K562 (cell line): ENCODE measurements around the gene NTRK2. TPM values are rescaled to one million over a fixed set of nuclear protein-coding genes. Genes with fewer than 3 reads are reported as not detected.

Experiments
- ATAC-seq: fragments of 200-7000 bp; cut with Tn5 transposase; 3 replicates; pipeline ENCODE4 v1.9.1; 2020; ENCODE audit warnings: moderate library complexity
- BruUV-seq: library from RNA; stranded (reverse); fragments of 400-500 nt; replicated peaks from 2 replicates; lab custom pipeline; 2021; lab: Mats Ljungman, UMichigan
- CTCF ChIA-PET: fragments of 300-600 bp; formaldehyde crosslinking; extraction: SDS; loops from one replicate; lab custom pipeline; 2021; ENCODE audit warnings: low intra/inter-chr PET ratio; lab: Yijun Ruan, JAX
- POLR2A ChIA-PET: fragments of 300-600, 350-650 bp; sonication (Branson Sonifier 250); formaldehyde crosslinking; extraction: SDS; loops from one replicate; lab custom pipeline; 2021; ENCODE audit warnings: antibody characterized with exemption, inconsistent platforms; lab: Yijun Ruan, JAX
- DNase-seq, 4 experiments: peaks; one replicate each; pipeline versions ENCODE4 v3.0.0 to v3.0.0-alpha.2; 2011 to 2018; ENCODE audit warnings: low spot score in 3 of 4, mixed read lengths in 3 of 4; ENCODE audit errors: extremely low read depth in 1 of 4
- FAIRE-seq: peaks from 2 replicates; lab custom pipeline; 2011; peaks lifted over from hg19 to GRCh38; lab: Jason Lieb, UNC
- H2AFZ ChIP-seq: 2 replicates; pipeline ENCODE4 v1.6.0; 2011; ENCODE audit warnings: low read depth, low read length, control low read depth, inconsistent platforms
- H3K27ac ChIP-seq: fragments of 200-600 bp; 3 replicates; pipeline ENCODE4 v1.8.0; 2011; ENCODE audit warnings: low read depth, mild to moderate bottlenecking, control low read depth, inconsistent platforms, low read length, moderate library complexity, mixed read lengths; ENCODE audit errors: extremely low read depth
- H3K27me3 ChIP-seq, 2 experiments: fragments of 300-600 bp in 1 of 2; 2 replicates in 1 of 2; 3 replicates in 1 of 2; pipeline versions ENCODE4 v1.6.0 to v1.8.0; 2011; ENCODE audit warnings: inconsistent platforms in 2 of 2, low read length in 2 of 2, mild to moderate bottlenecking in 1 of 2, mixed read lengths in 1 of 2, moderate library complexity in 1 of 2; ENCODE audit not compliant: control insufficient read depth in 2 of 2, insufficient read depth in 2 of 2
- H3K36me3 ChIP-seq: fragments of 300-600 bp; 3 replicates; pipeline ENCODE4 v1.8.0; 2011; ENCODE audit warnings: mild to moderate bottlenecking, low read length, inconsistent platforms; ENCODE audit not compliant: control insufficient read depth, insufficient read depth
- H3K4me1 ChIP-seq, 2 experiments: fragments of 200-600 bp in 1 of 2; replicated peaks in 1 of 2; 2 replicates in 1 of 2; 3 replicates in 1 of 2; pipeline versions ENCODE4 v1.5.1 to v1.8.0; 2011; ENCODE audit warnings: inconsistent platforms in 2 of 2, low read length in 2 of 2, mild to moderate bottlenecking in 1 of 2, mixed read lengths in 1 of 2, moderate library complexity in 1 of 2; ENCODE audit not compliant: control insufficient read depth in 2 of 2, insufficient read depth in 2 of 2
- H3K4me2 ChIP-seq: 2 replicates; pipeline ENCODE4 v1.6.1; 2011; ENCODE audit warnings: low read length, control low read depth, inconsistent platforms, mixed read lengths; ENCODE audit not compliant: insufficient read depth
- H3K4me3 ChIP-seq: fragments of 200-600 bp; sonication (generic), shearing (Covaris generic); 2 replicates; pipeline ENCODE4 v1.5.1; 2016; ENCODE audit warnings: control low read depth, inconsistent platforms
- H3K79me2 ChIP-seq: fragments of 200-600 bp; 3 replicates; pipeline ENCODE4 v1.8.0; 2011; ENCODE audit warnings: low read length, inconsistent platforms; ENCODE audit not compliant: control insufficient read depth, insufficient read depth
- H3K9ac ChIP-seq, 2 experiments: 2 replicates each; pipeline versions ENCODE4 v1.6.0 to v1.6.1; 2011; ENCODE audit warnings: low read depth in 2 of 2, low read length in 2 of 2, control low read depth in 1 of 2, inconsistent platforms in 1 of 2, mild to moderate bottlenecking in 1 of 2, mixed read lengths in 1 of 2; ENCODE audit not compliant: insufficient read depth in 1 of 2
- H3K9me1 ChIP-seq: one replicate; pipeline ENCODE4 v1.6.0; 2011; ENCODE audit warnings: inconsistent platforms, mild to moderate bottlenecking, low read length, moderate library complexity; ENCODE audit not compliant: control insufficient read depth, insufficient read depth
- H3K9me3 ChIP-seq: replicated peaks from 2 replicates; pipeline ENCODE4 v1.5.1; 2011; ENCODE audit warnings: low read depth, low read length, inconsistent platforms; ENCODE audit not compliant: control insufficient read depth, insufficient read depth
- H4K20me1 ChIP-seq: replicated peaks from 2 replicates; pipeline ENCODE4 v1.6.1; 2011; ENCODE audit warnings: low read length, inconsistent platforms, mixed read lengths; ENCODE audit not compliant: control insufficient read depth, insufficient read depth
- CTBP1 ChIP-seq: fragments of 450-650 bp; IDR thresholded peaks from 2 replicates; pipeline ENCODE4 v1.6.1; 2016; ENCODE audit warnings: borderline replicate concordance
- CUX1 ChIP-seq: fragments of 200-800 bp; sonication (Bioruptor generic); IDR thresholded peaks from 2 replicates; pipeline ENCODE4 v1.6.1; 2016; ENCODE audit warnings: missing genetic modification characterization, missing compliant biosample characterization
- GABPB2 ChIP-seq: fragments of 250-450 bp; sonication (Bioruptor Pico); conservative IDR thresholded peaks from 2 replicates; pipeline ENCODE4 v1.5.1; 2021; ENCODE audit warnings: mild to moderate bottlenecking
- NFE2 ChIP-seq: IDR thresholded peaks from 2 replicates; pipeline ENCODE4 v1.6.1; 2014; ENCODE audit warnings: antibody characterized with exemption, low read depth
- TCF3 ChIP-seq: sonication (generic); formaldehyde crosslinking; IDR thresholded peaks from 2 replicates; pipeline ENCODE4 v1.4.0; 2020; ENCODE audit warnings: mild to moderate bottlenecking, missing genetic modification reagents
- WGBS: fragments of 100-300 bp; shearing (Covaris generic); methylation state at CpG from one replicate; pipeline ENCODE4 v1.1.6; 2016; ENCODE audit warnings: low coverage, mixed read lengths; ENCODE audit not compliant: insufficient coverage; ENCODE audit errors: missing lambda C conversion rate; 5-methylcytosine and 5-hydroxymethylcytosine counted together
- in situ Hi-C: fragments of 300-500 bp; cut with MboI; formaldehyde crosslinking; loops from 4 replicates; pipeline ENCODE4 v1.15.0; 2018; ENCODE audit warnings: inconsistent platforms, mixed read lengths
- intact Hi-C: fragments of 100-400 bp; cut with micrococcal nuclease; formaldehyde crosslinking; loops from 2 replicates; pipeline ENCODE4 v1.14.2; 2022
- polyA plus RNA-seq, 8 experiments: library from polyadenylated mRNA; depleted of rRNA in 4 of 8; stranded (reverse) in 5 of 8; unstranded in 3 of 8; fragments of >200 nt; fragmentation: Nextera tagmentation in 2 of 8; fragmentation: Illumina TruSeq in 1 of 8; extraction: Ambion mirVana in 2 of 8; extraction: Trizol in 1 of 8; gene quantifications; 2 replicates each; pipeline versions ENCODE4 v1.2.1 to v1.2.3, GENCODE V29; 2011 to 2014; ENCODE audit warnings: inconsistent platforms in 1 of 8, missing spikeins in 1 of 8
- total RNA-seq, 7 experiments: library from RNA; depleted of rRNA in 6 of 7; stranded (reverse); fragments of >200 nt in 6 of 7; fragmentation: Illumina TruSeq in 2 of 7; extraction: Trizol in 2 of 7; gene quantifications; 2 replicates each; pipeline versions ENCODE4 v1.2.1 to v1.2.3, GENCODE V29; 2011 to 2021; ENCODE audit warnings: low replicate concordance in 1 of 7

The NTRK2 gene
- total and polyA plus RNA-seq, 9 of the 15 experiments (the other 6 are each of a cell fraction or from before 2014, with no cell fraction given), result not detected

- Histone ChIP-seq H3K4me3 (no peak overlapping the region), H3K9me3 (no peaks in the 10 kb centered on the region), H3K27me3 (no peaks in the 10 kb centered on the region), H3K4me1 (no peaks in the 10 kb centered on the region), H3K27ac (no peak overlapping the region), H3K9me1 (no peaks in the 10 kb centered on the region), H4K20me1 (no peaks in the 10 kb centered on the region), H3K36me3 (no peaks in the 10 kb centered on the region), H3K4me2 (no peak overlapping the region), H2AFZ (no peak overlapping the region), H3K79me2 (no peaks in the 10 kb centered on the region), H3K9ac (no peak overlapping the region)
- DNase-seq (no peak), ATAC-seq (no peak), FAIRE-seq (no peak)
- intact Hi-C loops, result no loop called here
- ChIA-PET POLR2A (no interaction called here), CTCF (no interaction called here)
- in situ Hi-C loops, result no loop called here
- WGBS, result 0% methylated on average over 2 of the region's 2 CpGs
- TF ChIP-seq NFE2 (no peak), GABPB2 (CRISPR knock-in tag) (no peak), TCF3 (CRISPR knock-in tag) (no peak), CUX1 (CRISPR knock-in tag) (no peak), CTBP1 (no peak)
- TF ChIP-seq, all 486 proteins: peak for 0
- no TSS peak for BruUV-seq
Measured at GRCh38 chr9:84849049-84849448, 179.5 kb downstream of the NTRK2 start.
